Measurements from ENCODE around the gene SURF4. TPM values are rescaled to one million over a fixed set of nuclear protein-coding genes. Genes with fewer than 3 reads are reported as not detected.

Gene SURF4
- total RNA-seq, 2 experiments from 2014 or later, result 299 to 302 TPM

GRCh38 chr9:133368249-133368881 is 7.5 kb downstream of the SURF4 start:
- peaks cover 85% of the 10 kb centered on the region for H3K36me3 Mint-ChIP-seq (ENCODE audit: low read depth)

GRCh38 chr9:133367778-133368177 is 8.1 kb downstream of the SURF4 start:
- Mint-ChIP-seq H3K36me3 (ENCODE audit: low read depth) (peaks cover 83% of the 10 kb centered on the region), H3K27me3 (ENCODE audit: low read depth) (no peaks in the 10 kb centered on the region), H3K9me3 (no peaks in the 10 kb centered on the region), H3K4me3 (no peak overlapping the region), H3K4me1 (ENCODE audit: low read depth) (peaks cover 56% of the 10 kb centered on the region), H3K27ac (no peak overlapping the region)
- intact Hi-C loops (cut with micrococcal nuclease), result no loop called here
- DNase-seq, result no peak
- CTCF ChIA-PET, result interaction anchor here (1.5 kb wide), 1 partner anchor 9 kb away, joined by 3 read pairs; no protein-coding TSS in a partner anchor

More at GRCh38 chr9:133368249-133368881, 7.5 kb downstream of the SURF4 start:
- no peaks in the 10 kb centered on the region for H3K9me3 Mint-ChIP-seq
- peaks cover 60% of the 10 kb centered on the region for H3K4me1 Mint-ChIP-seq (ENCODE audit: low read depth)
- intact Hi-C loops (cut with micrococcal nuclease), result no loop called here
- H3K4me3 Mint-ChIP-seq, result peak overlapping the region; percentile 75
- DNase-seq, result no peak
- H3K27me3 Mint-ChIP-seq (ENCODE audit: low read depth), result no peaks in the 10 kb centered on the region
- CTCF ChIA-PET, result interaction anchor here (0.7 to 1.5 kb wide), 2 partner anchors 8 to 18 kb away, joined by 3 read pairs; no protein-coding TSS in a partner anchor
- H3K27ac Mint-ChIP-seq, result peak overlapping the region; percentile 97

- Mint-ChIP-seq H3K4me3 (no peak overlapping the region), H3K36me3 (ENCODE audit: low read depth) (peaks cover 81% of the 10 kb centered on the region), H3K27ac (no peak overlapping the region), H3K27me3 (ENCODE audit: low read depth) (no peaks in the 10 kb centered on the region), H3K9me3 (no peaks in the 10 kb centered on the region), H3K4me1 (ENCODE audit: low read depth) (peaks cover 50% of the 10 kb centered on the region)
- no peak for DNase-seq
- CTCF ChIA-PET, result no interaction called here
- intact Hi-C loops (cut with micrococcal nuclease), result no loop called here
These were observed 8.6 kb downstream of the SURF4 start for GRCh38 chr9:133367221-133367620.

GRCh38 chr9:133366435-133366834 is 9.4 kb downstream of the SURF4 start:
- peaks cover 45% of the 10 kb centered on the region for H3K4me1 Mint-ChIP-seq (ENCODE audit: low read depth)
- H3K27me3 Mint-ChIP-seq (ENCODE audit: low read depth), result no peaks in the 10 kb centered on the region
- H3K4me3 Mint-ChIP-seq, result no peak overlapping the region
- no peak for DNase-seq
- no peaks in the 10 kb centered on the region for H3K9me3 Mint-ChIP-seq
- H3K36me3 Mint-ChIP-seq (ENCODE audit: low read depth), result peaks cover 81% of the 10 kb centered on the region
- CTCF ChIA-PET, result interaction anchor here (0.7 kb wide), 1 partner anchor 71 kb away, joined by 3 read pairs; no protein-coding TSS in a partner anchor
- intact Hi-C loops (cut with micrococcal nuclease), result no loop called here
- no peak overlapping the region for H3K27ac Mint-ChIP-seq

GRCh38 chr9:133362359-133363044 is 13.4 kb downstream of the SURF4 start:
- Mint-ChIP-seq H3K27ac (peak overlapping the region; percentile 90), H3K4me1 (ENCODE audit: low read depth) (peaks cover 41% of the 10 kb centered on the region), H3K9me3 (no peaks in the 10 kb centered on the region), H3K27me3 (ENCODE audit: low read depth) (no peaks in the 10 kb centered on the region), H3K36me3 (ENCODE audit: low read depth) (peaks cover 65% of the 10 kb centered on the region), H3K4me3 (no peak overlapping the region)
- intact Hi-C loops (cut with micrococcal nuclease), result no loop called here
- CTCF ChIA-PET, result interaction anchor here (0.9 kb wide), 1 partner anchor 11 kb away, joined by 4 read pairs; no protein-coding TSS in a partner anchor
- no peak for DNase-seq

- H3K27me3 Mint-ChIP-seq (ENCODE audit: low read depth), result no peaks in the 10 kb centered on the region
- DNase-seq, result no peak
- H3K9me3 Mint-ChIP-seq, result no peaks in the 10 kb centered on the region
- CTCF ChIA-PET, result no interaction called here
- peaks cover 60% of the 10 kb centered on the region for H3K36me3 Mint-ChIP-seq (ENCODE audit: low read depth)
- intact Hi-C loops (cut with micrococcal nuclease), result no loop called here
- peaks cover 45% of the 10 kb centered on the region for H3K4me1 Mint-ChIP-seq (ENCODE audit: low read depth)
- H3K27ac Mint-ChIP-seq, result peak overlapping the region; percentile 90
- H3K4me3 Mint-ChIP-seq, result no peak overlapping the region
These were observed 14.3 kb downstream of the SURF4 start for GRCh38 chr9:133361507-133362092.

- CTCF ChIA-PET, result interaction anchor here (0.7 to 1.4 kb wide), 7 partner anchors 10 to 498 kb away, joined by 3 to 4 read pairs (median 3); no protein-coding TSS in a partner anchor
- Mint-ChIP-seq H3K9me3 (no peaks in the 10 kb centered on the region), H3K36me3 (ENCODE audit: low read depth) (peaks cover 51% of the 10 kb centered on the region), H3K27me3 (ENCODE audit: low read depth) (no peaks in the 10 kb centered on the region), H3K27ac (peak overlapping the region; percentile 90), H3K4me3 (no peak overlapping the region), H3K4me1 (ENCODE audit: low read depth) (peaks cover 41% of the 10 kb centered on the region)
- intact Hi-C loops (cut with micrococcal nuclease), result no loop called here
- DNase-seq, result peak; percentile 27
These were observed 15.2 kb downstream of the SURF4 start for GRCh38 chr9:133360400-133361393.

- DNase-seq, result peak; percentile 46
- Mint-ChIP-seq H3K36me3 (ENCODE audit: low read depth) (peaks cover 41% of the 10 kb centered on the region), H3K9me3 (no peaks in the 10 kb centered on the region), H3K4me1 (ENCODE audit: low read depth) (peaks cover 50% of the 10 kb centered on the region), H3K27me3 (ENCODE audit: low read depth) (no peaks in the 10 kb centered on the region), H3K27ac (peak overlapping the region; percentile 90), H3K4me3 (peak overlapping the region; percentile 21)
- CTCF ChIA-PET, result interaction anchor here (0.7 to 6.0 kb wide), 7 partner anchors 13 to 497 kb away, joined by 3 to 48 read pairs (median 3); no protein-coding TSS in a partner anchor
- intact Hi-C loops (cut with micrococcal nuclease), result loop anchor here (5.0 kb wide), 1 partner anchor 128 kb away; no protein-coding TSS in a partner anchor
These were observed 16.3 kb downstream of the SURF4 start for GRCh38 chr9:133359399-133360175.

- Mint-ChIP-seq H3K4me3 (peak overlapping the region; percentile 75), H3K27ac (peak overlapping the region; percentile 62), H3K36me3 (ENCODE audit: low read depth) (peaks cover 25% of the 10 kb centered on the region), H3K27me3 (ENCODE audit: low read depth) (no peaks in the 10 kb centered on the region), H3K4me1 (ENCODE audit: low read depth) (peaks cover 52% of the 10 kb centered on the region), H3K9me3 (no peaks in the 10 kb centered on the region)
- intact Hi-C loops (cut with micrococcal nuclease), result loop anchor here (5.0 kb wide), 1 partner anchor 130 kb away; no protein-coding TSS in a partner anchor
- no peak for DNase-seq
- CTCF ChIA-PET, result interaction anchor here (6.0 kb wide), 1 partner anchor 15 kb away, joined by 48 read pairs; no protein-coding TSS in a partner anchor
These were observed 18.2 kb downstream of the SURF4 start for GRCh38 chr9:133357656-133358055.

- H3K27me3 Mint-ChIP-seq (ENCODE audit: low read depth), result no peaks in the 10 kb centered on the region
- H3K9me3 Mint-ChIP-seq, result no peaks in the 10 kb centered on the region
- H3K4me1 Mint-ChIP-seq (ENCODE audit: low read depth), result peaks cover 50% of the 10 kb centered on the region
- DNase-seq, result peak; percentile 92
- intact Hi-C loops (cut with micrococcal nuclease), result loop anchor here (1.0 to 5.0 kb wide), 3 partner anchors 8 to 131 kb away; partner anchors contain the start of genes MED22 and RPL7A
- peaks cover 23% of the 10 kb centered on the region for H3K36me3 Mint-ChIP-seq (ENCODE audit: low read depth)
- peak within 1 kb of the TSS; percentile 82 for H3K4me3 Mint-ChIP-seq
- peak within 1 kb of the TSS; percentile 81 for H3K27ac Mint-ChIP-seq
- CTCF ChIA-PET, result interaction anchor here (0.9 to 6.0 kb wide), 5 partner anchors 15 to 129 kb away, joined by 3 to 48 read pairs (median 3); no protein-coding TSS in a partner anchor
These were observed 19.3 kb downstream of the SURF4 start, which contains the start of the genes SURF1 and SURF2 for GRCh38 chr9:133356391-133357091. Gene SURF1, minus strand, starts transcription at chr9:133356487. Its CDS starts 34 bp downstream, at chr9:133356453. Gene SURF2, plus strand, starts transcription at chr9:133356550. Its CDS starts 43 bp downstream, at chr9:133356593.
